HG03097 (cell line): Measurements from ENCODE around the gene SQSTM1.

ENCODE experiments used
- ATAC-seq: cut with Tn5 transposase; IDR thresholded peaks from one replicate; pipeline ENCODE4 v1.9.1; 2021; ENCODE audit not compliant: unreplicated experiment, low FRiP score

Gene SQSTM1

GRCh38 chr5:179794171-179794570 lies 26.5 kb upstream of the SQSTM1 start:
- ATAC-seq: no peak

DNA sequence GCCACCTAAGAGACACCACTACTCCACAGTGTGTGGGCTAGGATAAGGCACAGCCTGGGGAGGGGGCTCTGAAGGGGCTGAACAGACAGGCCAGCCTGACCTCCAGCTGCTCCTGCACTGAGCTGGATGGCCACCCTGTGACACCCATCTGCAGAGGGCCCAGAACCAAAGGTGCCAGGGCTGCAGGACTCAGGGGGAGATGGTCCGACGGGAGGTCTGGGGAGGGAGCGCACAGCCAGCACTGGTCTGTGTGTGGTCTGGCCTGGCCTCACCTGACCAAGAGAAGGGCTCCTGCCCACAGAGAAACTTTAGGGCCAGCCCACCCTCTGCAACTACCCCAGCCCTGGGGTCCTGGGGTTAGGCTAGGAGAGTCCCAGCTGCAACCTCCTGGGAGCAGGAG lies 26.1 kb upstream of the SQSTM1 start:
- no peak for ATAC-seq

DNA sequence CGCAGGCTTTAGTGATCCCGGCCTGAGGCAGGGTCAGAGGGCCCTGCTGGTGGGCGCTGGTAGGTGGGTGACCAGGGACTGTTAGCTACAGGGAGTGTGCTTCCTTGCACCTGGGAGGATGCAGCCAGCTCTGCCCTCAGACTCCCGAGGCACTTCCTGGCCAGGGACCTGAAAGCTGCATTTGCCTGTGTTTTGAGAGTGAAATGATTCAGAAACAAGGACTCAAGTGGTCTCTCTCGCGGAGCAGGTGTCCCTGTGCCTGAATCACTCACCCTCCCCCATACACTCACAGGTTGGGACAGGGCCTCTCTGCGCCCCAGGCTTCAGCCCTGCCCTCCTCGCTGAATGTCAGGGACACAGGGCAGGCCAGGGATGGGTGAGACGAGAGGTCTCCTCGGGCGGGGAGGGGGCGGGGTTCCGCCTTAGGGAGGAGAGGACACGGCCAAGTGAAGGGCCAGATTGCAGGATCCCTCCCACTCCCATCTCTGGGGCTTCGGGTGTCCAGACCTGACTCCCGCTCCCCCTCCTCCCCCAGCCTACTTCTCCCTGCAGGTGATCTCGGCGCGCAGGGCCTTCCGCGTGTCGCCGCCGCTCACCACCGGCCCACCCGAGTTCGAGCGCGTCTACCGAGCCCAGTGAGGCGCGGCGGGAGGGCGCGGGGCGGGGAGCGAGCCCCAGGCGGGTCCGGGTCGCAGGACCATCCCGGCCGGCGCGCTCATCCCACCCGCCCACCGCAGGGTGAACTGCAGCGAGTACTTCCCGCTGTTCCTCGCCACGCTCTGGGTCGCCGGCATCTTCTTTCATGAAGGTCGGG lies 25.4 kb upstream of the SQSTM1 start:
- ATAC-seq: no peak

GRCh38 chr5:179795863-179796833 lies 24.6 kb upstream of the SQSTM1 start:
- peak; percentile 65 for ATAC-seq

DNA sequence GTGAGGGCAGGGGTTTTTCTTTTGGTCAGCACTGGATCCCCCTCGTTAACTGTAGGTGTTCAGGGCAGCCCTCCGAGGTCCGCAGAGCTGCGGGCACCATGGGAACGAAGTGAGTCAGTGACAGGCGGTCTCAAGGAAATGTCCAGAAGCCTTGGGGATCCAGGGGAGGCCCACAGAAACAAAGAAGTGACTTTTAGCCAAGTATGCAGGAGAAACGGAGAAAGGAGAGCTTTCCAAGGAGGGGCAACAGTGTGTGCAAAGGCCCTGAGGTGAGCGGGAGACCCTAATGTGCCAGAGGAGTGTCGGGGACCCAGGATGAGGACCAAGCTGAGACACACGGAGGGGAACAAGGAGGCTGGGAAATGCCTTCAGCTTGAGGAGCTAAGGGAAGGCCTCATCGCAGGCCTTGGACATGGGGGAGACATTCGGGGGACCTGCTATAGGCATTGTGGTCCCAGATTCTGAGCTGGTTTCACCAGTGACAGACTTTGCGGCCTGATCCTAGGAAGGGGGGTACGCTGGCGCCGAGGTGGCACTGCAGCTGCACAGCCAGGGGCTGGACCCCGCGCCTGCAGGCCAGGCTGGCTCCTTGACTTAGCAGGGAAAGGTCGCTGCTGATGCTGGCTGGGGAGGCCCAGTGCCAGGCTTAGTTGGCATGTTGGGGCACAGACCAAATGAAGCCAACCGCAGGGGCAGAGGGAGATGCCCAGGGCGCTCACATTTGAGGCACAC lies 23.7 kb upstream of the SQSTM1 start:
- ATAC-seq: no peak

- ATAC-seq: no peak
Observed at GRCh38 chr5:179797741-179798140, 23.0 kb upstream of the SQSTM1 start.

- ATAC-seq: no peak
Observed at GRCh38 chr5:179798144-179798770, 22.4 kb upstream of the SQSTM1 start.

- no peak for ATAC-seq
Observed at GRCh38 chr5:179798771-179799643, 21.7 kb upstream of the SQSTM1 start.

DNA sequence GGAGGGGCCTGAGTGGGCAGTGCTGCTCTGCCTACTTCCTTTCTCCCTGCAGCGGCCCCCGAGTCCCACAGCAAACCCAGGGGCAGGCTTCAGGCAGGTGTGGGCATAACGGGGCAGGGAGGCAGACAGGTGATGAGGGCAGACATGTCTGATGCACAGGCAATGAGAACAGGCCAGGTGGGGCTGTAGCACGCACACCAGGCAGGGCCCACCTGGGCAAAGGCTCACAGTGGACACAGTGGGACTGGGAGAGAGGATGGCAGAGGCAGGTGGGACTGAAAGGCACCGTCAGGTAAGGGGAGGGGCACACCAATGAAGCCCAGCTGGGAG lies 21.1 kb upstream of the SQSTM1 start:
- no peak for ATAC-seq

DNA sequence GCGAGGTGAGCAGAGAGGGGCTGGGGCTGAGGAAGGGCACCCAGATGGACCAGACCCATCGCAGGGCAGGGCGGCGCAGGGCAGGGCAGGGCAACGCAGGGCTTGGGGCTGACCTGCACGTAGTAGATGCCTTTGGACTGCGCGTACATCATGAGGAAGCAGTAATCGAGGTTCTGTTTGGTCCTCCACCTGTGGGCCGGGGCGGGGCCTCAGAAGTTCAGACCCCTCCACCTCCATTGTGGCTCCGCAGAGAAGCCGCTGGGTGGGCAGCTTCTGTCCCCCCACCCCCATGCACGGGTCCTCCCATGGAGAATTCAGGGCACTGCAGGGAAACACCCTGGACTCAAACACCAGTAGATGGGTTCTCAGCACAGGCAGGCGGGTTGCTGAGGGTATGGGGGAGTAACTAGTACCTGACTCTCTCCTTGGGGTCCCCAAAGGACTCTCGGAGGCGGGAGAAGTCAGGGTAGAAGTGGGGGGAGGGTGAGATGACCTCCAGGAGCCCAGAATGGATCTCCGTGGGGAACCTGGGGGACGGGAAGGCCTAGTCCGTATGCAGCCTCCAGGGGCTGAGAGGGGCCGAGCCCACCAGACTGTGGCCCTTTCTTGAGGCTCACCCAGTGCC lies 20.5 kb upstream of the SQSTM1 start:
- no peak for ATAC-seq

- no peak for ATAC-seq
Observed at GRCh38 chr5:179800696-179801201, 20.0 kb upstream of the SQSTM1 start.

- no peak for ATAC-seq
Observed at GRCh38 chr5:179801304-179802206, 19.1 kb upstream of the SQSTM1 start.

- ATAC-seq: no peak
Observed at GRCh38 chr5:179802207-179802883, 18.4 kb upstream of the SQSTM1 start.

- no peak for ATAC-seq
Observed at GRCh38 chr5:179802950-179803562, 17.6 kb upstream of the SQSTM1 start.

DNA sequence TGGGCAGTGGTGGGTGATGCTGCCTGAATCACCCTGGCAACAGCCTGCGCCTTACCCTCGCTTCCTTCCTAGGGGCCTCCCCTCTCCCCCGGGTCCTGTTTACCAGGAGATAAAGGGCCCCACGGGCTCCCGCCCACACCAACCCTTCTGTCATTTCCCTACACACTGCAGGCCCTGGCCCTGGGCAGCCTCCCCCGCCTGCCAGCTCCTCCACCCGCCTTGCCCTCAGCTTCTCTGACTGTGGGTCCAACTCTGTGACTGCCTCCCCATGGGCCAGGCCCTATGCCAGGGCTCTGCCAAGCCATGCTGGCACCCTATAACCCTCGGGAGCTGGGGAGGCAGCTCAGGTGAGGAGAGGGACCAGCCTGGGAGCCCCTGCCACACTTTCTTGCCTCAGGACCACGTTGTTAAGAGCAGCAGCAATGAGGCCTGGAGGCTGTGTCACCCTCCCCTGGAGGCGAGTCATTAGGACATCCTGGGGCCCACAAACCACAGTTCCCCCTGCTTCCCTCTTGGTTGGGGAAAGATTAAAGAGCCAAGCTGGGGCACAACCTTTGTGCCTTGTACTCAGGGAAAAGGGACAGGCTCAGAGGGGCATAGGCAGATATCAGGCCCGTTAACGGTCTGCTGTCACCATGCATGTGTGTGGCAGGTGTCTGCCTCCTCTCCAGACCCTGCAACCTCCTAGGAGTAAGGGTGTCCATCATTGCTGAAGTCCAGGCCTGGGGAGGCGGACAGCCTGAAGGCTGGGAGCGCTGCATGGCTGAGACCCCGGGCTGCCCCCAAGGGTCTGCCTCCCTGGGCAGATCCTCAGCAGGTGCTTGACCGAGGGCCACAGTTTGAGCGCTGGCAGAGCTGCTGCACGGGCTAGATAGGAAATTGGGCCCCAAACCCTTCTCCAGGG lies 16.8 kb upstream of the SQSTM1 start:
- no peak for ATAC-seq

DNA sequence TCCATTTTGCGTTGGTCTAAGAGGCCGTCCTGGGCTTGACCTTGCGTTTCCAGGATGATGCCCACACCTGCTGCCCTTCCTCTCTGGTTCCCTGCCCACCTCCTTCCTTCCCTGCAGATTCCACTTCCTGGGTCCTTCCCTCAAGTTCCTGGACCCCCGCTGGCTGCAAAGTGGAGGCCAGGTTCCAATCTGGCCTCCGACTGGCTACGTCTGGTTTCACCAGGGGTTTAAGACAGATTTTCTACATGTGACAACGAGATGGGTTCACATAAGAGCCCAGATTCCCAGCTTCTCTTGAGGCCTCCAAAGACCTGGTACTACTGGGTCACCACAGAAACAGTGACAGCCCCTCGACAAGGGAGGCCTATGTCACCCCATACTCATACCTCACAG lies 16.2 kb upstream of the SQSTM1 start:
- ATAC-seq: no peak
